Stomach smooth muscle (tissue), 2 donors: ENCODE measurements around the gene VPS52.
A peak's percentile ranks its signal among the peaks of the same experiment; 100 is the strongest.
"Not testable (repeated sequence)": the region's sequence is repeated elsewhere in the genome, so short reads cannot be mapped to it uniquely, and the experiment has no call there.

ENCODE experiments used
- H3K27ac ChIP-seq: one replicate; pipeline ENCODE4 v1.7.0; 2013; ENCODE audit warnings: mild to moderate bottlenecking, low read length, inconsistent platforms
- H3K27me3 ChIP-seq, 2 donors: one replicate each; pipeline ENCODE4 v1.7.0; 2013; ENCODE audit warnings: low read length in 2 of 2; ENCODE audit not compliant: insufficient read depth in 2 of 2, control insufficient read depth in 1 of 2
- H3K36me3 ChIP-seq, 2 donors: one replicate each; pipeline ENCODE4 v1.7.0; 2013; ENCODE audit warnings: low read length in 2 of 2; ENCODE audit not compliant: control insufficient read depth in 2 of 2, insufficient read depth in 2 of 2
- H3K4me1 ChIP-seq: one replicate; pipeline ENCODE4 v1.7.0; 2013; ENCODE audit warnings: low read length; ENCODE audit not compliant: control insufficient read depth, insufficient read depth
- H3K4me3 ChIP-seq, 2 donors: one replicate each; pipeline ENCODE4 v1.7.0; 2013; ENCODE audit warnings: low read length in 2 of 2
- H3K9ac ChIP-seq, 2 donors: one replicate each; pipeline ENCODE4 v1.7.0; 2013; ENCODE audit warnings: low read length in 2 of 2, mild to moderate bottlenecking in 1 of 2
- H3K9me3 ChIP-seq, 2 donors: one replicate each; pipeline ENCODE4 v1.7.0; 2013; ENCODE audit warnings: low read length in 2 of 2; ENCODE audit not compliant: control insufficient read depth in 2 of 2
- donor health status: healthy.
- donor health status: Pancreatic carcinoma.

Gene VPS52

GRCh38 chr6:33247977-33248642 is 23.6 kb downstream of the VPS52 start:
- Histone ChIP-seq H3K4me3 (peak overlapping the region; percentile 71 to 89), H3K27ac (peak overlapping the region; percentile 99), H3K36me3 (peaks cover 0 to 4% of the 10 kb centered on the region in 2 donors), H3K9me3 (no peaks in the 10 kb centered on the region), H3K9ac (peak overlapping the region; percentile 87 to 89), H3K4me1 (peaks cover 26% of the 10 kb centered on the region), H3K27me3 (no peaks in the 10 kb centered on the region)

- Histone ChIP-seq H3K9ac (no peak overlapping the region), H3K27me3 (peaks cover 2 to 7% of the 10 kb centered on the region in 2 donors), H3K4me1 (peaks cover 5% of the 10 kb centered on the region), H3K4me3 (no peak overlapping the region), H3K36me3 (no peaks in the 10 kb centered on the region), H3K9me3 (no peaks in the 10 kb centered on the region), H3K27ac (no peak overlapping the region)
These were observed 28.2 kb downstream of the VPS52 start for GRCh38 chr6:33243476-33243875.

DNA sequence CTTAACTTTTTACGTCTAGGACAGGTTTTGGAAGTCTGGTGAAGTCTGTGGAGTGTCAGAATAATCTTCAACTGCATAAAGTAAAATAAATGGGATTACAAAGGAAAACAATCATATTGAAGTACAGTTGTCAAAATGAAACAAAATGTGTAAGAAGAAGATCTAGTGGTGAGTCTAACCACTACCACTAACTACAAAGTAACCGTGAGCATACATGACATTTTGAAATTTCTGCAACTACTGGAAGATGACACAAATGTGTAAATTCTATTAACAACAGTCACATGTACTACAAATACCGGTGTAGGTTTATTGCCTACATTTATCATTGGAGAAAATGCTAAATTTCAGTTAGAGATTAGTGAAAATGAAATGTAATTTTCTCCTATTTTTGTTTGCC is 29.7 kb downstream of the VPS52 start:
- H3K27ac ChIP-seq = no peak overlapping the region
- H3K4me1 ChIP-seq = no peaks in the 10 kb centered on the region
- H3K4me3 ChIP-seq = no peak overlapping the region
- peaks cover 2 to 7% of the 10 kb centered on the region in 2 donors for H3K27me3 ChIP-seq
- no peaks in the 10 kb centered on the region for H3K36me3 ChIP-seq
- no peaks in the 10 kb centered on the region for H3K9me3 ChIP-seq
- no peak overlapping the region for H3K9ac ChIP-seq

DNA sequence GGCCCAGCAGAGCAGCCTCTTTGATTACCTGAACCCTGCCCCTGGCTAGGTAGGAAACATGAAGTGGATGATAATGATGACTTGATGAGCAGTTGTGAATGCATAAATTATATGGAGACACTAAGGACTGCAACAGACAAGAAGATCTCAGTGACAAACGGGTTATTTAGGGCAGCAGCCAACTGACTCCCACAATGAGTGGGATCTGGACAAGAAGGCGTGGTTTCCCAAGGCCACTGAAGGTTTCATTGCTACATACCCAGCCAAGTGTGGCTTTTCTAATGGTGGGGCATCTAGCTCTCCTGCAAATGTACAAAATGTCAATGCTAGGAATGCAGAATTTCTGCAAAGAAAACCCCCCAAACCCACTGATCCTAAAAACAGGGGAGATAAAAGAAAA is 33.9 kb downstream of the VPS52 start:
- Histone ChIP-seq H3K4me1 (no peaks in the 10 kb centered on the region), H3K9ac (no peak overlapping the region), H3K9me3 (no peaks in the 10 kb centered on the region), H3K27me3 (peaks cover 9 to 14% of the 10 kb centered on the region in 2 donors), H3K27ac (no peak overlapping the region), H3K36me3 (no peaks in the 10 kb centered on the region), H3K4me3 (no peak overlapping the region)

DNA sequence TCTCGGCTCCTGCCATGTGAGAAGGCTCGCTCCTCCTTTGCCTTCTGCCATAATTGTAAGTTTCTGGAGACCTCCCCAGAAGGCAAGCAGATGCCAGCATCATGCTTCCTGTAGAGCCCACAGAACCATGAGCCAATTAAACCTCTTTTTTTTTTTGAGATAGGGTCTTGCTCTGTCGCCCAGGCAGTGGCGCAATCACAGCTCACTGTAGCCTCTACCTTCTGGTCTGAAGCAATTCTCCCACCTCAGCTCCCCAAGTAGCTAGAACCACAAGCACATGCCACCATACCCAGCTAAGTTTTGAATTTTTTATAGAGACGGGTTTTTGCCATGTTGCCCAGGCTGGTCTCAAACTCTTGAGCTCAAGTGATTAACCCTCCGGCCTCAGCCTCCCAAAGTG is 34.8 kb downstream of the VPS52 start:
- no peak overlapping the region for H3K27ac ChIP-seq
- no peak overlapping the region for H3K9ac ChIP-seq
- H3K27me3 ChIP-seq = peaks cover 9 to 14% of the 10 kb centered on the region in 2 donors

GRCh38 chr6:33236328-33236727 is 35.3 kb downstream of the VPS52 start:
- no peak overlapping the region for H3K4me3 ChIP-seq
- H3K27me3 ChIP-seq = peaks cover 9 to 14% of the 10 kb centered on the region in 2 donors
- H3K9ac ChIP-seq = no peak overlapping the region
- no peak overlapping the region for H3K27ac ChIP-seq
- no peaks in the 10 kb centered on the region for H3K36me3 ChIP-seq
- no peaks in the 10 kb centered on the region for H3K9me3 ChIP-seq
- H3K4me1 ChIP-seq = no peaks in the 10 kb centered on the region

More for the DNA sequence above, 34.8 kb downstream of the VPS52 start:
- Histone ChIP-seq H3K4me3 (no peak overlapping the region), H3K4me1 (no peaks in the 10 kb centered on the region), H3K36me3 (no peaks in the 10 kb centered on the region), H3K9me3 (no peaks in the 10 kb centered on the region)

- H3K9ac ChIP-seq = no peak overlapping the region
- H3K27ac ChIP-seq = no peak overlapping the region
- H3K9me3 ChIP-seq = no peaks in the 10 kb centered on the region
- no peaks in the 10 kb centered on the region for H3K4me1 ChIP-seq
- H3K4me3 ChIP-seq = no peak overlapping the region
- H3K27me3 ChIP-seq = peaks cover 4 to 14% of the 10 kb centered on the region in 2 donors
- no peaks in the 10 kb centered on the region for H3K36me3 ChIP-seq
These were observed 36.4 kb downstream of the VPS52 start for GRCh38 chr6:33235221-33235634.

GRCh38 chr6:33226503-33227120 is 45.1 kb downstream of the VPS52 start:
- not testable (repeated sequence) for H3K4me3 ChIP-seq, H3K9me3 ChIP-seq, H3K27ac ChIP-seq, H3K36me3 ChIP-seq, H3K4me1 ChIP-seq, H3K9ac ChIP-seq, H3K27me3 ChIP-seq

- peaks cover 14% of the 10 kb centered on the region for H3K4me1 ChIP-seq
- H3K9me3 ChIP-seq = no peaks in the 10 kb centered on the region
- H3K36me3 ChIP-seq = no peaks in the 10 kb centered on the region
- no peak overlapping the region for H3K4me3 ChIP-seq
- no peak overlapping the region for H3K9ac ChIP-seq
- peaks cover 0 to 4% of the 10 kb centered on the region in 2 donors for H3K27me3 ChIP-seq
- no peak overlapping the region for H3K27ac ChIP-seq
These were observed 54.0 kb downstream of the VPS52 start for GRCh38 chr6:33217681-33218080.

DNA sequence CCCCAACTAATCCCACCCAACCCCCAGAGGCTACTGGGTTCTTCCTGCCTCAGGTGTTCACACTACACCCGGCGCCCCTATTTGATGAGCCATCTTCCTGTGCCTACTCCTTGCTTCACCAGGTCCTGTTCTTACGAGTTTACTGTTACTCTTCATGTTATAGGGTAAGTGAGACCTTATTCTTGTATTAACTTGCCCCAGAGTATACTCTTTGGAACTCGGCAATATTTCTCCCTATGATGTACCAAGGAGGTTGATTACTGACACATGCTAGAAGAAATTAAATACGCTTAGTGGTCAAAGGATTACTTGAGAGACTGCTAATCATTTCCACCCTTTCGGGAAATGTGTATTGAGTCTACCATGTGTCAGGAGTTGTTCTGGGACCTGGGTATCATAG is 54.4 kb downstream of the VPS52 start:
- Histone ChIP-seq H3K4me3 (no peak overlapping the region), H3K27ac (no peak overlapping the region), H3K36me3 (no peaks in the 10 kb centered on the region), H3K9ac (no peak overlapping the region), H3K4me1 (peaks cover 17% of the 10 kb centered on the region), H3K27me3 (peaks cover 0 to 4% of the 10 kb centered on the region in 2 donors), H3K9me3 (no peaks in the 10 kb centered on the region)

DNA sequence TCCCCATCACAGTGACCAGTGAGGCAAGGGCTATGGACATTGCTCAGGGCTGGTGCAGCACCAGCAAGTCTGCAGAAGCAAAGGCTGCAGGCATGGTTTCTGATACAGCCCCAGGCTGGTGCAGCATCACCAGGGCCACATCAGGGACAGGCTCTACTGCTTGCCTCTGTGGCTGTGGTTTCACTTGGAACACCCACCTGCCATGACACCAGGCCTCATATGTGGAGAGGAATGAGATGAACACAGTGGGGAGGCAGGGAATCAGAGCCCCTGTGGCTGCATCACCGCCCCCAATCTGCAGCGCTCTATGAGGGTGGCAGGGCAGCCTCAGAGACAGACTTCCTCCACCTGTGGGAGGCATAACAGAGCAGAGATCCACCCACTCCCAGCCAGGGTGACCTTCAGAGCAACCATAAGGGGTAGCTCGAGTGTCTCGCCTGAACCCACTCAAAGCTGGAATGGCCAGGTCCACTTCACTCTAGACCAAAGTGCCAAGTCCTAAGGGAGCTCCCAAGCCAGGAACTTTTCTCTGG is 55.5 kb downstream of the VPS52 start:
- H3K36me3 ChIP-seq = peaks cover 0 to 3% of the 10 kb centered on the region in 2 donors
- peaks cover 17% of the 10 kb centered on the region for H3K4me1 ChIP-seq
- H3K27ac ChIP-seq = no peak overlapping the region
- H3K9ac ChIP-seq = no peak overlapping the region
- H3K27me3 ChIP-seq = peaks cover 0 to 2% of the 10 kb centered on the region in 2 donors
- H3K4me3 ChIP-seq = no peak overlapping the region
- no peaks in the 10 kb centered on the region for H3K9me3 ChIP-seq
